NK-92 treated with Interleukin-12 subunit alpha and Interleukin-12 subunit beta, amount 100 ng/mL, for 24 hours (cell line): ENCODE measurements around the gene TNFRSF1B.
"Not testable (repeated sequence)": the region's sequence is repeated elsewhere in the genome, so short reads cannot be mapped to it uniquely, and the experiment has no call there.

ENCODE experiments used
- DNase-seq: peaks from one replicate; lab custom pipeline; 2025; lab: John Stamatoyannopoulos, UW

Gene TNFRSF1B

GRCh38 chr1:12222700-12223099 is 55.9 kb downstream of the TNFRSF1B start:
- not testable (repeated sequence) for DNase-seq

GRCh38 chr1:12224092-12224491 is 57.3 kb downstream of the TNFRSF1B start:
- DNase-seq = not testable (repeated sequence)

- no peak for DNase-seq
These were observed 62.2 kb downstream of the TNFRSF1B start for GRCh38 chr1:12228979-12229378.

- no peak for DNase-seq
These were observed 62.6 kb downstream of the TNFRSF1B start for GRCh38 chr1:12229386-12229834.

GRCh38 chr1:12229835-12230548 is 63.2 kb downstream of the TNFRSF1B start, which contains the start of gene VPS13D:
VPS13D (plus strand) TSS chr1:12230030; CDS start chr1:12234267, 4,237 bp downstream.
- DNase-seq = peak; percentile 62

- no peak for DNase-seq
These were observed 63.9 kb downstream of the TNFRSF1B start for GRCh38 chr1:12230549-12231275.

GRCh38 chr1:12231276-12231595 is 64.4 kb downstream of the TNFRSF1B start:
- DNase-seq = no peak

GRCh38 chr1:12232221-12232620 is 65.4 kb downstream of the TNFRSF1B start:
- no peak for DNase-seq

- DNase-seq = no peak
These were observed 77.3 kb downstream of the TNFRSF1B start for GRCh38 chr1:12244078-12244477.

- no peak for DNase-seq
These were observed 77.8 kb downstream of the TNFRSF1B start for GRCh38 chr1:12244585-12244984.

- DNase-seq = no peak
These were observed 78.3 kb downstream of the TNFRSF1B start for GRCh38 chr1:12245116-12245515.

- DNase-seq = no peak
These were observed 78.9 kb downstream of the TNFRSF1B start for GRCh38 chr1:12245733-12246132.

- DNase-seq = no peak
These were observed 79.8 kb downstream of the TNFRSF1B start for GRCh38 chr1:12246584-12246983.

GRCh38 chr1:12249181-12249580 is 82.4 kb downstream of the TNFRSF1B start:
- no peak for DNase-seq

GRCh38 chr1:12249748-12250147 is 83.0 kb downstream of the TNFRSF1B start:
- no peak for DNase-seq

GRCh38 chr1:12251442-12251841 is 84.7 kb downstream of the TNFRSF1B start:
- no peak for DNase-seq

- DNase-seq = no peak
These were observed 89.1 kb downstream of the TNFRSF1B start for GRCh38 chr1:12255913-12256312.

GRCh38 chr1:12258272-12258671 is 91.5 kb downstream of the TNFRSF1B start:
- DNase-seq = no peak
